Measurements from ENCODE around the gene ABHD17A. TPM values are rescaled to one million over a fixed set of nuclear protein-coding genes. Genes with fewer than 3 reads are reported as not detected.

The ABHD17A gene
- total RNA-seq, 1 experiment from 2014 or later, result 47.5 TPM

DNA sequence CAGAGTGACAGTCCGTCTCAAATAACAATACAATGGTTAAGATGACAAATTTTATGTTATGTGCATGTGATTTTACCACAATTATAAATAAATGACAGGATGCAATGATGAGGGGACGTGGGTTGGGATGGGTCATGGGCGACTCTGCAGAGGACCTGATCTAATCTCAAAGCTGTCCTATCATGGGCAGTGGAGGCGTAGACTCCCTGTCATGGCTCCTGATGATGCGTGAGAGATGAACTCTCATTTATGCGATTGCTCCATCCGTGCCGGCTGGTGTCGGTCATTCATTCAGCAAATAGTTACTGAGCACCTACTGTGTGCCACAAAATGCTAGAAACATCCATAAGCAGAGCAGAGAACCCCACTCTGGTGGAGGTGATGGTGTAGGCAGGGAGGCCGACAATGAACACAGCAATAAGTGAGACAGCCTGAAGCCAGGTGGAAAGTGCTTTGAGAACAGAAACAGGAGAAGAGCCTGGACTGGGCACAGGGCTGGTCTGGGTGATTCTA lies 35.4 kb downstream of the ABHD17A start:
- H3K36me3 Mint-ChIP-seq (ENCODE audit: insufficient read depth in 1 of 3, low read depth in 3 of 3), result peaks cover 0 to 10% (median 6%) of the 10 kb centered on the region in 3 experiments; a peak in 5 of 7 replicates
- H2AFZ ChIP-seq (ENCODE audit: low read length), result no peak overlapping the region
- H3K27me3 ChIP-seq (ENCODE audit: insufficient read depth, low read length), result no peaks in the 10 kb centered on the region
- H4K20me1 ChIP-seq (ENCODE audit: control insufficient read depth, insufficient read depth, insufficient read length), result peaks cover 5% of the 10 kb centered on the region
- peaks cover 20% of the 10 kb centered on the region; the same call in 1 of the 2 replicates for H3K79me2 ChIP-seq (ENCODE audit: insufficient read depth, low read length)
- TF ChIP-seq CTCF (conservative IDR thresholded peaks at IDR 0.05), result no peak
- H2BK15ac ChIP-seq (ENCODE audit: low read depth, low read length), result no peak overlapping the region
- H2BK5ac ChIP-seq (ENCODE audit: insufficient read length, low read length), result no peak overlapping the region
- WGBS (ENCODE audit: extremely low coverage, insufficient read length, low lambda C conversion rate), result no CpG with 5 or more reads among the region's 10 CpGs
- no peak overlapping the region for H3K14ac ChIP-seq (ENCODE audit: insufficient read depth, low read length)
- H3K4me1 ChIP-seq (ENCODE audit: insufficient read depth, low read length), result no peaks in the 10 kb centered on the region
- H3K27ac Mint-ChIP-seq, result peak overlapping the region in 1 of 3 experiments; percentile 70; a peak in 2 of 7 replicates
- H3T11ph ChIP-seq (ENCODE audit: low read length), result no peak overlapping the region
- no peak overlapping the region for H2AK5ac ChIP-seq (ENCODE audit: insufficient read length, low read length)
- H3K23ac ChIP-seq (ENCODE audit: insufficient read length, low read depth, low read length), result no peak overlapping the region
- H3K23me2 ChIP-seq (ENCODE audit: insufficient read length, low read depth, low read length, poor library complexity, severe bottlenecking), result peaks cover 7% of the 10 kb centered on the region
- no peak overlapping the region for H4K91ac ChIP-seq (ENCODE audit: insufficient read length, low read depth, low read length)
- H3K4me3 Mint-ChIP-seq, result no peak overlapping the region
- no peak overlapping the region for H2BK20ac ChIP-seq (ENCODE audit: low read depth, low read length, poor library complexity, severe bottlenecking)
- H3K56ac ChIP-seq (ENCODE audit: insufficient read length, low read depth, low read length), result no peak overlapping the region
- peaks cover 20 to 43% of the 10 kb centered on the region in 2 experiments for H3K4me1 Mint-ChIP-seq
- peaks cover 10% of the 10 kb centered on the region for H3K79me1 ChIP-seq (ENCODE audit: insufficient read depth, low read depth, low read length, poor library complexity, severe bottlenecking)
- DNase-seq, result no peak
- H3K9me3 ChIP-seq (ENCODE audit: control insufficient read depth, low read depth, low read length), result no peaks in the 10 kb centered on the region
- no peak overlapping the region for H3K27ac ChIP-seq (ENCODE audit: insufficient read length, low read depth, low read length)
- no peaks in the 10 kb centered on the region for H3K27me3 Mint-ChIP-seq (ENCODE audit: low read depth)
- H3K9me3 Mint-ChIP-seq, result no peaks in the 10 kb centered on the region
- no peak overlapping the region for H3K18ac ChIP-seq (ENCODE audit: insufficient read length, low read depth, low read length)
- H3K4me2 ChIP-seq (ENCODE audit: insufficient read depth, insufficient read length, low read length), result no peak overlapping the region
- no peak overlapping the region for H3K9ac ChIP-seq (ENCODE audit: extremely low read depth, insufficient read length, low read length)
- no peak overlapping the region for H2BK12ac ChIP-seq (ENCODE audit: insufficient read length, low read depth, low read length)
- no peak overlapping the region for H3K4ac ChIP-seq (ENCODE audit: low read depth, low read length)
- no peak overlapping the region for H4K5ac ChIP-seq (ENCODE audit: insufficient read length, low read depth, low read length)
- no peak overlapping the region for H4K8ac ChIP-seq (replicated peaks; ENCODE audit: insufficient read length, low read depth, low read length)
- no peak overlapping the region for H2BK120ac ChIP-seq (ENCODE audit: low read depth, low read length, poor library complexity, severe bottlenecking)
